ENCODE results near the gene PCBP4.

PCBP4 gene

GRCh38 chr3:51957520-51958205 lies 9.6 kb downstream of the PCBP4 start:
- Mint-ChIP-seq H3K4me1 (no peaks in the 10 kb centered on the region), H3K27ac (no peak overlapping the region), H3K9me3 (no peaks in the 10 kb centered on the region), H3K4me3 (no peak overlapping the region), H3K27me3 (peaks cover 29% of the 10 kb centered on the region), H3K36me3 (peaks cover 7% of the 10 kb centered on the region)
- no peak for ATAC-seq

GRCh38 chr3:51955893-51956770 lies 11.1 kb downstream of the PCBP4 start:
- peak; percentile 69 for ATAC-seq
- Mint-ChIP-seq H3K27me3 (peaks cover 38% of the 10 kb centered on the region), H3K36me3 (peaks cover 7% of the 10 kb centered on the region), H3K4me3 (peak overlapping the region; percentile 56), H3K9me3 (no peaks in the 10 kb centered on the region), H3K4me1 (no peaks in the 10 kb centered on the region), H3K27ac (no peak overlapping the region)

- no peak for ATAC-seq
- H3K27me3 Mint-ChIP-seq = peaks cover 38% of the 10 kb centered on the region
- H3K9me3 Mint-ChIP-seq = no peaks in the 10 kb centered on the region
- H3K36me3 Mint-ChIP-seq = peaks cover 7% of the 10 kb centered on the region
- H3K27ac Mint-ChIP-seq = no peak within 1 kb of the TSS
- H3K4me1 Mint-ChIP-seq = no peaks in the 10 kb centered on the region
- H3K4me3 Mint-ChIP-seq = peak within 1 kb of the TSS; percentile 56
Measured at GRCh38 chr3:51955175-51955892, 11.9 kb downstream of the PCBP4 start, which contains the start of gene GPR62. Gene GPR62, plus strand, starts transcription at chr3:51955381. Its CDS starts 272 bp downstream, at chr3:51955653.

GRCh38 chr3:51954713-51955112 lies 12.5 kb downstream of the PCBP4 start:
- H3K4me1 Mint-ChIP-seq = no peaks in the 10 kb centered on the region
- H3K9me3 Mint-ChIP-seq = no peaks in the 10 kb centered on the region
- peaks cover 7% of the 10 kb centered on the region for H3K36me3 Mint-ChIP-seq
- H3K27me3 Mint-ChIP-seq = peaks cover 38% of the 10 kb centered on the region
- H3K27ac Mint-ChIP-seq = no peak overlapping the region
- ATAC-seq = no peak
- H3K4me3 Mint-ChIP-seq = no peak overlapping the region

- Mint-ChIP-seq H3K9me3 (no peaks in the 10 kb centered on the region), H3K4me1 (no peaks in the 10 kb centered on the region), H3K27ac (no peak overlapping the region), H3K27me3 (peaks cover 38% of the 10 kb centered on the region), H3K4me3 (no peak overlapping the region), H3K36me3 (peaks cover 7% of the 10 kb centered on the region)
- ATAC-seq = no peak
Measured at GRCh38 chr3:51954105-51954504, 13.1 kb downstream of the PCBP4 start.

GRCh38 chr3:51953445-51953844 lies 13.8 kb downstream of the PCBP4 start:
- Mint-ChIP-seq H3K4me1 (no peaks in the 10 kb centered on the region), H3K4me3 (no peak overlapping the region), H3K9me3 (no peaks in the 10 kb centered on the region), H3K36me3 (peaks cover 5% of the 10 kb centered on the region), H3K27ac (no peak overlapping the region), H3K27me3 (peaks cover 38% of the 10 kb centered on the region)
- ATAC-seq = no peak

GRCh38 chr3:51950899-51951298 lies 16.4 kb downstream of the PCBP4 start:
- Mint-ChIP-seq H3K4me3 (no peak overlapping the region), H3K27ac (no peak overlapping the region), H3K9me3 (no peaks in the 10 kb centered on the region), H3K36me3 (peaks cover 19% of the 10 kb centered on the region), H3K4me1 (no peaks in the 10 kb centered on the region), H3K27me3 (peaks cover 38% of the 10 kb centered on the region)
- ATAC-seq = no peak

GRCh38 chr3:51949121-51949520 lies 18.1 kb downstream of the PCBP4 start:
- no peak overlapping the region for H3K4me3 Mint-ChIP-seq
- peaks cover 22% of the 10 kb centered on the region for H3K27me3 Mint-ChIP-seq
- peaks cover 33% of the 10 kb centered on the region for H3K36me3 Mint-ChIP-seq
- H3K27ac Mint-ChIP-seq = no peak overlapping the region
- H3K9me3 Mint-ChIP-seq = no peaks in the 10 kb centered on the region
- H3K4me1 Mint-ChIP-seq = no peaks in the 10 kb centered on the region
- no peak for ATAC-seq

- H3K4me1 Mint-ChIP-seq = peaks cover 1% of the 10 kb centered on the region
Measured at GRCh38 chr3:51948016-51948580, 19.2 kb downstream of the PCBP4 start.

GRCh38 chr3:51947215-51947900 lies 19.9 kb downstream of the PCBP4 start:
- H3K9me3 Mint-ChIP-seq = no peaks in the 10 kb centered on the region
- no peak overlapping the region for H3K4me3 Mint-ChIP-seq
- H3K27ac Mint-ChIP-seq = no peak overlapping the region
- peaks cover 35% of the 10 kb centered on the region for H3K36me3 Mint-ChIP-seq
- H3K27me3 Mint-ChIP-seq = peaks cover 6% of the 10 kb centered on the region
- no peak for ATAC-seq
- peaks cover 9% of the 10 kb centered on the region for H3K4me1 Mint-ChIP-seq

More at GRCh38 chr3:51948016-51948580, 19.2 kb downstream of the PCBP4 start:
- Mint-ChIP-seq H3K27ac (no peak overlapping the region), H3K9me3 (no peaks in the 10 kb centered on the region), H3K4me3 (no peak overlapping the region), H3K36me3 (peaks cover 35% of the 10 kb centered on the region), H3K27me3 (peaks cover 12% of the 10 kb centered on the region)
- no peak for ATAC-seq

- peaks cover 14% of the 10 kb centered on the region for H3K4me1 Mint-ChIP-seq
- H3K9me3 Mint-ChIP-seq = no peaks in the 10 kb centered on the region
- no peak overlapping the region for H3K27ac Mint-ChIP-seq
- H3K36me3 Mint-ChIP-seq = peaks cover 35% of the 10 kb centered on the region
- peaks cover under 1% of the 10 kb centered on the region for H3K27me3 Mint-ChIP-seq
- no peak overlapping the region for H3K4me3 Mint-ChIP-seq
- ATAC-seq = no peak
Measured at GRCh38 chr3:51946796-51947195, 20.5 kb downstream of the PCBP4 start.

- Mint-ChIP-seq H3K4me3 (no peak overlapping the region), H3K9me3 (no peaks in the 10 kb centered on the region), H3K27ac (no peak overlapping the region), H3K27me3 (no peaks in the 10 kb centered on the region), H3K4me1 (peaks cover 18% of the 10 kb centered on the region), H3K36me3 (peaks cover 35% of the 10 kb centered on the region)
- no peak for ATAC-seq
Measured at GRCh38 chr3:51945926-51946705, 21.1 kb downstream of the PCBP4 start.

- Mint-ChIP-seq H3K36me3 (peaks cover 35% of the 10 kb centered on the region), H3K4me1 (peaks cover 27% of the 10 kb centered on the region), H3K4me3 (no peak overlapping the region), H3K9me3 (no peaks in the 10 kb centered on the region), H3K27ac (no peak overlapping the region), H3K27me3 (no peaks in the 10 kb centered on the region)
- ATAC-seq = no peak
Measured at GRCh38 chr3:51945031-51945840, 22.0 kb downstream of the PCBP4 start.
